Trophoblast cell (in vitro differentiated cells and primary cell): ENCODE data around the gene BRD3.

ENCODE experiments used
- DNase-seq, 2 donors: peaks; one replicate each; pipeline ENCODE4 v3.0.0-alpha.2; 2016
- H2AFZ ChIP-seq: 2 replicates; pipeline ENCODE4 v1.6.1; 2013; ENCODE audit warnings: low read length, moderate library complexity, mild to moderate bottlenecking; ENCODE audit not compliant: insufficient read depth, poor library complexity
- H2AK5ac ChIP-seq: 2 replicates; pipeline ENCODE4 v1.6.1; 2013; ENCODE audit warnings: mild to moderate bottlenecking, low read length
- H2BK120ac ChIP-seq: 2 replicates; pipeline ENCODE4 v1.6.1; 2013; ENCODE audit warnings: low read length, mild to moderate bottlenecking, moderate library complexity; ENCODE audit not compliant: insufficient read depth, poor library complexity
- H2BK12ac ChIP-seq: 2 replicates; pipeline ENCODE4 v1.6.1; 2013; ENCODE audit warnings: mild to moderate bottlenecking, low read length, moderate library complexity
- H2BK5ac ChIP-seq: 2 replicates; pipeline ENCODE4 v1.6.1; 2013; ENCODE audit warnings: low read length, low read depth, moderate library complexity, mild to moderate bottlenecking; ENCODE audit not compliant: poor library complexity
- H3K14ac ChIP-seq: 2 replicates; pipeline ENCODE4 v1.6.1; 2013; ENCODE audit warnings: mild to moderate bottlenecking, low read length
- H3K18ac ChIP-seq: 2 replicates; pipeline ENCODE4 v1.6.1; 2013; ENCODE audit warnings: mild to moderate bottlenecking, low read length
- H3K23ac ChIP-seq: 2 replicates; pipeline ENCODE4 v1.6.1; 2013; ENCODE audit warnings: low read length
- H3K27ac ChIP-seq: 2 replicates; pipeline ENCODE4 v1.5.1; 2013; ENCODE audit warnings: low read depth, mild to moderate bottlenecking, inconsistent platforms, low read length, moderate library complexity
- H3K27me3 ChIP-seq: 2 replicates; pipeline ENCODE4 v1.6.1; 2013; ENCODE audit warnings: inconsistent platforms, mild to moderate bottlenecking, low read length, moderate library complexity; ENCODE audit not compliant: insufficient read depth
- H3K36me3 ChIP-seq, 2 experiments: 1 replicate in 1 of 2; 2 replicates in 1 of 2; pipeline ENCODE4 v1.6.1; 2013; ENCODE audit warnings: low read length in 2 of 2, mild to moderate bottlenecking in 2 of 2, moderate library complexity in 1 of 2; ENCODE audit not compliant: insufficient read depth in 2 of 2, control insufficient read depth in 1 of 2
- H3K4ac ChIP-seq: 2 replicates; pipeline ENCODE4 v1.6.1; 2013; ENCODE audit warnings: low read depth, mild to moderate bottlenecking, low read length, moderate library complexity
- H3K4me1 ChIP-seq, 2 experiments: 1 replicate in 1 of 2; 2 replicates in 1 of 2; pipeline ENCODE4 v1.6.1; 2013; ENCODE audit warnings: low read length in 2 of 2, mild to moderate bottlenecking in 2 of 2, moderate library complexity in 1 of 2; ENCODE audit not compliant: insufficient read depth in 2 of 2, control insufficient read depth in 1 of 2
- H3K4me2 ChIP-seq: 2 replicates; pipeline ENCODE4 v1.6.1; 2013; ENCODE audit warnings: inconsistent platforms, mild to moderate bottlenecking, low read length, moderate library complexity
- H3K4me3 ChIP-seq: 2 replicates; pipeline ENCODE4 v1.5.1; 2013; ENCODE audit warnings: mild to moderate bottlenecking, low read depth, low read length, inconsistent platforms
- H3K79me1 ChIP-seq: one replicate; pipeline ENCODE4 v1.6.1; 2013; ENCODE audit warnings: low read length
- H3K79me2 ChIP-seq: 2 replicates; pipeline ENCODE4 v1.6.1; 2013; ENCODE audit warnings: low read length, mild to moderate bottlenecking; ENCODE audit not compliant: control insufficient read depth, insufficient read depth, poor library complexity
- H3K9ac ChIP-seq: 2 replicates; pipeline ENCODE4 v1.6.1; 2013; ENCODE audit warnings: mild to moderate bottlenecking, low read length
- H3K9me3 ChIP-seq: 2 replicates; pipeline ENCODE4 v1.6.1; 2013; ENCODE audit warnings: low read depth, mild to moderate bottlenecking, control low read depth, inconsistent platforms, low read length; ENCODE audit not compliant: insufficient read depth
- H4K12ac ChIP-seq: 2 replicates; pipeline ENCODE4 v1.6.1; 2013; ENCODE audit warnings: low read depth, mild to moderate bottlenecking, low read length, moderate library complexity
- H4K8ac ChIP-seq: 2 replicates; pipeline ENCODE4 v1.6.1; 2013; ENCODE audit warnings: low read depth, mild to moderate bottlenecking, low read length, moderate library complexity
- H4K91ac ChIP-seq: one replicate; pipeline ENCODE4 v1.6.1; 2013; ENCODE audit warnings: low read depth, mild to moderate bottlenecking, low read length, moderate library complexity
- WGBS: extraction: QIAGEN DNeasy Blood & Tissue Kit; methylation state at CpG from one replicate; pipeline ENCODE4 v1.1.7; 2013; ENCODE audit warnings: missing lambda C conversion rate; ENCODE audit not compliant: insufficient read length, insufficient coverage; ENCODE audit errors: extremely low coverage; 5-methylcytosine and 5-hydroxymethylcytosine counted together

The BRD3 gene

DNA sequence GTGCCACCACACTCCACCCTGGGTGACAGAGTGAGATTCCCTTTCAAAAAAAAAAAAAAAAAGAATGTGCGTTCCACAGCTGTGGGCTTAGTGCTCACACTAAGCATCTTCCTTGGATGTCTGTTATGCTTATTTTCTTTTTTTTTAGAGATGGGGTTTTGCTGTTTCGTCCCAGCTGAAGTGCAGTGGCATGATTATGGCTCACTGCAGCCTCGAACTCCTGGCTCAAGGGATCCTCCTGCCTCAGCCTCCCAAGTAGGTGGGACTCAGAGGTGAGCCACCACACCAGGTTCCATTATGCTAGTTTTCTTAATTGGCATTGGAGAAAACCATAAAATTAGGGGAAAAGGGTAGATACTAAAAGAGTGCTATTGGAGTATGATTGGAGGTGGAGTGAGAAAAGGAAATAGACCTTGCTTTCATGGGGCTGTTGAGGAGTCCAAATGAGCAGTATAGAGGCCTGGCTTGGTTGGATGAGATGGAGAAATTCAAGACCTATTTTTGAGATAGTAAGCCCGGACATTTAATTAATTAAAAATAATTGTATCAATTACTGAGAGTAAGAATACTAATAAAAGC, 43.5 kb downstream of the BRD3 start:
- no peak overlapping the region for H3K14ac ChIP-seq
- no peak overlapping the region for H3K9ac ChIP-seq
- no peak overlapping the region for H4K8ac ChIP-seq
- H3K79me1 ChIP-seq = peaks cover 2% of the 10 kb centered on the region
- no CpG with 5 or more reads among the region's 4 CpGs for WGBS
- peaks cover 2% of the 10 kb centered on the region for H3K9me3 ChIP-seq
- H2AFZ ChIP-seq = no peak overlapping the region
- peaks cover 2% of the 10 kb centered on the region for H3K79me2 ChIP-seq
- H3K18ac ChIP-seq = no peak overlapping the region
- H3K4me3 ChIP-seq = no peak overlapping the region
- no peaks in the 10 kb centered on the region for H3K27me3 ChIP-seq
- H3K4me1 ChIP-seq = peaks cover 4 to 5% of the 10 kb centered on the region in 2 experiments
- H3K4me2 ChIP-seq = no peak overlapping the region
- H3K36me3 ChIP-seq = peaks cover 6 to 7% of the 10 kb centered on the region in 2 experiments
- H2BK5ac ChIP-seq = no peak overlapping the region
- DNase-seq = no peak
- no peak overlapping the region for H3K27ac ChIP-seq
- H4K12ac ChIP-seq = no peak overlapping the region
- no peak overlapping the region for H2BK120ac ChIP-seq
- no peak overlapping the region for H3K4ac ChIP-seq
- H2BK12ac ChIP-seq = no peak overlapping the region
- H4K91ac ChIP-seq = no peak overlapping the region
- no peak overlapping the region for H2AK5ac ChIP-seq
- no peak overlapping the region for H3K23ac ChIP-seq

DNA sequence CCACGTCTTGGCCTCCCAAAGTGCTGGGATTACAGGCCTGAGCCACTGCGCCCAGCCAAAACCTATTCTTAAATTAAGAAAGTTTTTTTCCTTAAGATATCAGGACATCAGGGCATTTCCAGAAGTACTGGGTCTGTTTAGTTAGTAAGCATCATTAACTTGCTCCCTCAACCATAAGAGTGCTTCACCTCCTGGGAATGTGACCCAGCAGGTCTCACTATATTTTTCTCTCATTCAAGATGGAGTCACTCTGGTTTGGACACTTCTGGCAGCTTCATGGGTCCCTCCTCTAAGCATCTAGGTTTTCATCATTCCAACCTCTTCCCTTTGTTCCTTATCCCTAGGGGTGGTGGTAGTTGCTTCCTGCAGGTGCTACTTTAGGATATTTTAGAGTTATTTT, 52.9 kb downstream of the BRD3 start:
- H2BK5ac ChIP-seq = no peak overlapping the region
- no peaks in the 10 kb centered on the region for H3K79me2 ChIP-seq
- H3K4me3 ChIP-seq = peak overlapping the region; percentile 57
- H3K36me3 ChIP-seq = no peaks in the 10 kb centered on the region
- DNase-seq = peak; percentile 61 to 82
- no peak overlapping the region for H2AK5ac ChIP-seq
- no peak overlapping the region for H3K23ac ChIP-seq
- no peak overlapping the region for H4K91ac ChIP-seq
- no CpG with 5 or more reads among the region's 2 CpGs for WGBS
- H3K27ac ChIP-seq = no peak overlapping the region
- H4K8ac ChIP-seq = no peak overlapping the region
- H3K27me3 ChIP-seq = no peaks in the 10 kb centered on the region
- H3K79me1 ChIP-seq = no peaks in the 10 kb centered on the region
- H3K18ac ChIP-seq = no peak overlapping the region
- H2BK120ac ChIP-seq = no peak overlapping the region
- no peak overlapping the region for H3K4ac ChIP-seq
- peaks cover 15% of the 10 kb centered on the region for H3K9me3 ChIP-seq
- H3K4me2 ChIP-seq = no peak overlapping the region
- H3K4me1 ChIP-seq = no peaks in the 10 kb centered on the region
- H2BK12ac ChIP-seq = no peak overlapping the region
- no peak overlapping the region for H4K12ac ChIP-seq
- no peak overlapping the region for H3K14ac ChIP-seq
- no peak overlapping the region for H2AFZ ChIP-seq
- H3K9ac ChIP-seq = no peak overlapping the region

DNA sequence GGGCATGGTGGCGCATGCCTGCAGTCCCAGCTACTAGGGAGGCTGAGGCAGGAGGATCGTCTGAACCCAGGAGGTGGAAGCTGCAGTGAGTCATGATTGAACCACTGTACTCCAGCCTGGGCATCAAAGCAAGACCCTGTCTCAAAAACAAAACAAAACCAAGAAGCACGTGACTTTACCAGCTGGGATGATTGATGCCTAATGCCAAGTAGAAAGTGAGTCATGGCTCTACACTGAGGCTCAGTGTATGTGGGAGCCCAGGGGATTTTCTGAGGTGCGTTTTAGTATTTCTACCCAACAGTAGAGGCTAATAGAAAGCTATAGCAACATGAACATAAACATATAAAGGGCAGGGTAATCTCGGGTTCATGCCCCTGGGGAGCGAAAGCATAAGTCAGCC, 56.4 kb downstream of the BRD3 start:
- no peaks in the 10 kb centered on the region for H3K36me3 ChIP-seq
- no peaks in the 10 kb centered on the region for H3K27me3 ChIP-seq
- no peak overlapping the region for H2AFZ ChIP-seq
- H3K9ac ChIP-seq = no peak overlapping the region
- H3K4ac ChIP-seq = no peak overlapping the region
- WGBS = no CpG with 5 or more reads among the region's 6 CpGs
- H3K4me2 ChIP-seq = no peak overlapping the region
- no peak overlapping the region for H2BK5ac ChIP-seq
- H3K18ac ChIP-seq = no peak overlapping the region
- H2BK12ac ChIP-seq = no peak overlapping the region
- no peak overlapping the region for H4K12ac ChIP-seq
- no peak overlapping the region for H4K91ac ChIP-seq
- no peak overlapping the region for H3K27ac ChIP-seq
- H3K14ac ChIP-seq = no peak overlapping the region
- no peak overlapping the region for H3K23ac ChIP-seq
- no peaks in the 10 kb centered on the region for H3K4me1 ChIP-seq
- peaks cover 15% of the 10 kb centered on the region for H3K9me3 ChIP-seq
- H3K79me2 ChIP-seq = no peaks in the 10 kb centered on the region
- no peak for DNase-seq
- no peak overlapping the region for H3K4me3 ChIP-seq
- H2BK120ac ChIP-seq = no peak overlapping the region
- no peaks in the 10 kb centered on the region for H3K79me1 ChIP-seq
- H4K8ac ChIP-seq = no peak overlapping the region
- no peak overlapping the region for H2AK5ac ChIP-seq

DNA sequence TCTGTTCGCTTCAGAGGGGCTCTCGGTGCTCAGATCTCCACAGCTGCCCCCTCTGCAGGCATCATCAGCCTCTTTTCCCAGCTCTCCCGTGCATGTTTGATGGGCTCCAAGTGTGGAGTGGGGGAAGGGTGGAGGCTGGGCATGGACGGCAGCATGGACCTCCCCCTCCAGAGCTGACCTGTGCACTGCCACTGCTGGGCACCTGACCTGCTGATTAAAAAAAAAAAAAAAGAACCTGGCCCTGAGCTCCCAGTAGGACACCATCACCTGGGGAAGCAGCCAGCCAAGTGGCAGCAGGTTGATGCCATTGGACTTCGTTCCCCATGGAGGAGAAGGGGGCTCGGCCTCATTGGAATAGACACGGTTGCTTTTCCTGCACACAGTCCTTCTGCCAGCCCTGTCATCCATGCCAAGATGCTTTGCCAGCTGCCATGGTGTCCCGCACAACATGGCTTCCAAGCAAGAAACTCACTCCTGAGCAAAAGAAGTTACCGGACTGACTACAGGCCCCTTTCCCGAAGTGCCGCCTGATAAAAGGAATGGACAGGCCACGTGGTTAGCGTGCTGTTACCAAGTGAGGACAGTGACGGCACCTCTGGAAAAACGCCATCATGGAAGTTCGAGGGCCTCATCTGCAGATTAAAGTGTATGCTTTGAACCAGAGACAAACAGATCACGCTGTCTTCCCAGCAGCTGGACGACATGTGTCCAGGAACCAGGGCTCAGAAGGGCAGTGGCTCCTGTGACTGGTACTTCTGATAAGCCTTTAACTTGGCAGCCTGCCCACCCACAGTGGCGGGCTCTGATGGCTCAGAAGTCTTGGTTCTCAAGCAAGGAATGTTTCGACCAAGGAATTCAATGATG, 57.3 kb downstream of the BRD3 start:
- Histone ChIP-seq H4K91ac (no peak overlapping the region), H3K4me3 (no peak overlapping the region), H3K4me1 (no peaks in the 10 kb centered on the region), H3K27ac (no peak overlapping the region), H3K4me2 (no peak overlapping the region), H3K9me3 (peaks cover 15% of the 10 kb centered on the region), H3K23ac (no peak overlapping the region), H3K79me1 (no peaks in the 10 kb centered on the region), H3K4ac (no peak overlapping the region), H3K27me3 (no peaks in the 10 kb centered on the region), H3K79me2 (no peaks in the 10 kb centered on the region), H2BK120ac (no peak overlapping the region), H3K18ac (no peak overlapping the region), H4K12ac (no peak overlapping the region), H3K9ac (no peak overlapping the region), H2AK5ac (no peak overlapping the region), H2AFZ (no peak overlapping the region), H2BK12ac (no peak overlapping the region), H2BK5ac (no peak overlapping the region), H4K8ac (no peak overlapping the region), H3K36me3 (no peaks in the 10 kb centered on the region), H3K14ac (no peak overlapping the region)
- DNase-seq = no peak
- no CpG with 5 or more reads among the region's 20 CpGs for WGBS
